IPS-NIHi7 (cell line): ENCODE data around the gene UQCC5.
"Not testable (repeated sequence)": the region's sequence is repeated elsewhere in the genome, so short reads cannot be mapped to it uniquely, and the experiment has no call there.

Experiments used
- DNase-seq: peaks from one replicate; pipeline ENCODE4 v3.0.0; 2012; ENCODE audit warnings: mixed read lengths; ENCODE audit errors: extremely low spot score

The UQCC5 gene

GRCh38 chr3:52522651-52523251 is 13.7 kb upstream of the UQCC5 start:
- DNase-seq, result no peak

- no peak for DNase-seq
These were observed 12.8 kb upstream of the UQCC5 start for GRCh38 chr3:52523386-52524257.

- DNase-seq, result no peak
These were observed 12.1 kb upstream of the UQCC5 start for GRCh38 chr3:52524258-52524751.

GRCh38 chr3:52524752-52525679 is 11.4 kb upstream of the UQCC5 start:
- DNase-seq, result no peak

- no peak for DNase-seq
These were observed 10.5 kb upstream of the UQCC5 start for GRCh38 chr3:52525680-52526561.

GRCh38 chr3:52526671-52527038 is 9.8 kb upstream of the UQCC5 start:
- not testable (repeated sequence) for DNase-seq

- DNase-seq, result no peak
These were observed 9.2 kb upstream of the UQCC5 start for GRCh38 chr3:52527039-52527731.

GRCh38 chr3:52527732-52528585 is 8.4 kb upstream of the UQCC5 start:
- no peak for DNase-seq

- no peak for DNase-seq
These were observed 7.6 kb upstream of the UQCC5 start for GRCh38 chr3:52528586-52529375.

- DNase-seq, result no peak
These were observed 6.8 kb upstream of the UQCC5 start for GRCh38 chr3:52529376-52530333.

- no peak for DNase-seq
These were observed 5.2 kb upstream of the UQCC5 start for GRCh38 chr3:52530918-52531826.

GRCh38 chr3:52531860-52532516 is 4.4 kb upstream of the UQCC5 start:
- no peak for DNase-seq

- DNase-seq, result no peak
These were observed 3.9 kb upstream of the UQCC5 start for GRCh38 chr3:52532517-52532837.

GRCh38 chr3:52532838-52533622 is 3.4 kb upstream of the UQCC5 start:
- DNase-seq, result peak; percentile 50

GRCh38 chr3:52533623-52534280 is 2.7 kb upstream of the UQCC5 start, which contains the start of gene NT5DC2:
Gene NT5DC2 (minus strand): TSS chr3:52533857. CDS start chr3:52533737, 120 bp downstream.
- DNase-seq, result peak; percentile 92
